NCI-H2029 treated with DMSO at 0.1 percent for 48 hours (cell line): Measurements from ENCODE around the gene TMEM82.

Experiments used
- DNase-seq: peaks from one replicate; lab custom pipeline; 2025; lab: John Stamatoyannopoulos, UW

The TMEM82 gene

GRCh38 chr1:15788624-15789301 is 46.5 kb downstream of the TMEM82 start:
- DNase-seq, result no peak

GRCh38 chr1:15796086-15796462 is 53.8 kb downstream of the TMEM82 start:
- DNase-seq, result no peak
